IMR-90 (cell line): ENCODE results near the gene RMND5B. TPM values are rescaled to one million over a fixed set of nuclear protein-coding genes. Genes with fewer than 3 reads are reported as not detected.

ENCODE experiments used
- ATAC-seq: fragments of 200-7000 bp; cut with Tn5 transposase; 2 replicates; pipeline ENCODE4 v1.9.1; 2020; ENCODE audit warnings: low read depth, mild to moderate bottlenecking, moderate library complexity
- BruUV-seq: library from RNA; stranded (reverse); fragments of 400-500 nt; replicated peaks from 2 replicates; lab custom pipeline; 2021; lab: Mats Ljungman, UMichigan
- CTCF ChIA-PET: fragments of 300-600 bp; formaldehyde crosslinking; extraction: SDS; loops from one replicate; lab custom pipeline; 2021; ENCODE audit warnings: antibody characterized with exemption; lab: Yijun Ruan, JAX
- POLR2A ChIA-PET: fragments of 300-600 bp; sonication (Branson Sonifier 250); formaldehyde crosslinking; loops from one replicate; lab custom pipeline; 2022; ENCODE audit warnings: antibody characterized with exemption; ENCODE audit not compliant: unreplicated experiment; lab: Charles Lee
- DNase-seq: peaks from one replicate; pipeline ENCODE4 v3.0.0; 2013
- H2AFZ ChIP-seq: replicated peaks from 2 replicates; pipeline ENCODE3; 2013; ENCODE audit warnings: low read length, mild to moderate bottlenecking; ENCODE audit not compliant: poor library complexity
- H2AK5ac ChIP-seq: 2 replicates; pipeline ENCODE4 v1.6.1; 2013; ENCODE audit warnings: low read depth, low read length, inconsistent platforms
- H2AK9ac ChIP-seq: replicated peaks from 2 replicates; pipeline ENCODE3; 2013; ENCODE audit warnings: mild to moderate bottlenecking, low read depth, low read length, moderate library complexity; ENCODE audit not compliant: poor library complexity
- H2BK120ac ChIP-seq: 2 replicates; pipeline ENCODE4 v1.6.1; 2013; ENCODE audit warnings: low read depth, low read length, inconsistent platforms
- H2BK15ac ChIP-seq: 3 replicates; pipeline ENCODE4 v1.6.1; 2013; ENCODE audit warnings: low read depth, low read length, inconsistent platforms
- H2BK20ac ChIP-seq: 2 replicates; pipeline ENCODE4 v1.6.1; 2013; ENCODE audit warnings: low read depth, mild to moderate bottlenecking, inconsistent platforms, low read length, moderate library complexity
- H2BK5ac ChIP-seq: 2 replicates; pipeline ENCODE4 v1.6.1; 2013; ENCODE audit warnings: mild to moderate bottlenecking, low read depth, low read length, inconsistent platforms; ENCODE audit not compliant: poor library complexity, severe bottlenecking
- H3K14ac ChIP-seq: replicated peaks from 2 replicates; pipeline ENCODE4 v1.6.1; 2013; ENCODE audit warnings: low read depth, low read length, inconsistent platforms
- H3K18ac ChIP-seq: 2 replicates; pipeline ENCODE4 v1.6.1; 2013; ENCODE audit warnings: low read depth, low read length, control low read depth
- H3K23ac ChIP-seq: 2 replicates; pipeline ENCODE4 v1.6.1; 2013; ENCODE audit warnings: low read depth, low read length, inconsistent platforms
- H3K27ac ChIP-seq: 2 replicates; pipeline ENCODE4 v1.5.1; 2013; ENCODE audit warnings: mild to moderate bottlenecking, control low read depth, low read length; ENCODE audit not compliant: insufficient read depth
- H3K27me3 ChIP-seq: 2 replicates; pipeline ENCODE4 v1.6.1; 2013; ENCODE audit warnings: low read length; ENCODE audit not compliant: control insufficient read depth, insufficient read depth
- H3K36me3 ChIP-seq: 2 replicates; pipeline ENCODE4 v1.6.1; 2013; ENCODE audit warnings: low read length, mixed read lengths; ENCODE audit not compliant: control insufficient read depth, insufficient read depth
- H3K4ac ChIP-seq: 2 replicates; pipeline ENCODE4 v1.6.1; 2013; ENCODE audit warnings: low read depth, low read length, inconsistent platforms
- H3K4me1 ChIP-seq: 2 replicates; pipeline ENCODE4 v1.6.1; 2013; ENCODE audit warnings: low read length, mixed read lengths; ENCODE audit not compliant: control insufficient read depth, insufficient read depth
- H3K4me2 ChIP-seq: 2 replicates; pipeline ENCODE4 v1.6.1; 2013; ENCODE audit warnings: low read depth, mild to moderate bottlenecking, control low read depth, low read length, moderate library complexity
- H3K4me3 ChIP-seq: 2 replicates; pipeline ENCODE4 v1.5.1; 2013; ENCODE audit warnings: low read depth, mild to moderate bottlenecking, control low read depth, low read length, moderate library complexity; ENCODE audit not compliant: insufficient read depth
- H3K56ac ChIP-seq: 2 replicates; pipeline ENCODE4 v1.6.1; 2013; ENCODE audit warnings: low read length, inconsistent platforms; ENCODE audit not compliant: insufficient read depth; ENCODE audit errors: extremely low read depth
- H3K79me1 ChIP-seq, 2 experiments: 2 replicates each; pipeline ENCODE4 v1.6.1; 2013; ENCODE audit warnings: low read length in 2 of 2, inconsistent platforms in 1 of 2, low read depth in 1 of 2
- H3K9ac ChIP-seq: 2 replicates; pipeline ENCODE4 v1.6.1; 2013; ENCODE audit warnings: low read depth, low read length, control low read depth
- H3K9me1 ChIP-seq: 2 replicates; pipeline ENCODE4 v1.6.1; 2013; ENCODE audit warnings: low read length, inconsistent platforms; ENCODE audit not compliant: insufficient read depth
- H3K9me3 ChIP-seq: 2 replicates; pipeline ENCODE4 v1.6.1; 2013; ENCODE audit warnings: low read length; ENCODE audit not compliant: control insufficient read depth, insufficient read depth
- H4K20me1 ChIP-seq: 2 replicates; pipeline ENCODE4 v1.6.1; 2013; ENCODE audit warnings: low read length, inconsistent platforms; ENCODE audit not compliant: insufficient read depth
- H4K5ac ChIP-seq: 2 replicates; pipeline ENCODE4 v1.6.1; 2013; ENCODE audit warnings: mild to moderate bottlenecking, low read depth, low read length, control low read depth
- H4K8ac ChIP-seq, 2 experiments: 2 replicates each; pipeline ENCODE4 v1.6.1; 2013; ENCODE audit warnings: low read depth in 2 of 2, low read length in 2 of 2, control low read depth in 1 of 2, inconsistent platforms in 1 of 2
- H4K91ac ChIP-seq: 2 replicates; pipeline ENCODE4 v1.6.1; 2013; ENCODE audit warnings: low read depth, low read length, inconsistent platforms; ENCODE audit not compliant: insufficient read depth
- CEBPB ChIP-seq: IDR thresholded peaks from 2 replicates; pipeline ENCODE4 v1.6.1; 2012; ENCODE audit warnings: low read depth, low read length, improper control_type of control experiment
- CHD1 ChIP-seq: IDR thresholded peaks from 2 replicates; pipeline ENCODE4 v1.6.1; 2012; ENCODE audit warnings: low read depth, low read length, improper control_type of control experiment
- FOS ChIP-seq: fragments of 150-350 bp; IDR thresholded peaks from 2 replicates; pipeline ENCODE4 v1.6.1; 2016; ENCODE audit warnings: low read depth, low read length
- MAZ ChIP-seq: IDR thresholded peaks from 2 replicates; pipeline ENCODE4 v1.6.1; 2012; ENCODE audit warnings: low read depth, mild to moderate bottlenecking, low read length, improper control_type of control experiment, moderate library complexity, borderline replicate concordance
- MXI1 ChIP-seq: IDR thresholded peaks from 2 replicates; pipeline ENCODE4 v1.6.1; 2012; ENCODE audit warnings: low read depth, mild to moderate bottlenecking, low read length, moderate library complexity, borderline replicate concordance
- NFE2L2 ChIP-seq: fragments of 150-350 bp; IDR thresholded peaks from 2 replicates; pipeline ENCODE4 v1.6.1; 2016; ENCODE audit warnings: low read depth, mild to moderate bottlenecking, low read length
- POLR2A ChIP-seq: IDR thresholded peaks from 2 replicates; pipeline ENCODE4 v1.6.1; 2012; ENCODE audit warnings: mild to moderate bottlenecking, low read depth, low read length
- RAD21 ChIP-seq: IDR thresholded peaks from 2 replicates; pipeline ENCODE4 v1.6.1; 2012; ENCODE audit warnings: low read length, improper control_type of control experiment
- RCOR1 ChIP-seq: IDR thresholded peaks from 2 replicates; pipeline ENCODE4 v1.6.1; 2012; ENCODE audit warnings: mild to moderate bottlenecking, low read length, improper control_type of control experiment; ENCODE audit not compliant: insufficient replicate concordance
- RFX5 ChIP-seq: IDR thresholded peaks from 2 replicates; pipeline ENCODE4 v1.8.0; 2012; ENCODE audit warnings: low read depth, mild to moderate bottlenecking, low read length, moderate library complexity
- SMC3 ChIP-seq: fragments of 150-350 bp; IDR thresholded peaks from 2 replicates; pipeline ENCODE4 v1.6.1; 2016; ENCODE audit warnings: low read depth, mild to moderate bottlenecking, antibody characterized with exemption, low read length, moderate library complexity
- WGBS, 2 experiments: methylation state at CpG; one replicate each; pipeline versions ENCODE4 v1.1.5 to v1.1.7; 2013; ENCODE audit warnings: missing lambda C conversion rate in 2 of 2; ENCODE audit not compliant: insufficient read length in 1 of 2; ENCODE audit errors: extremely low coverage in 2 of 2; 5-methylcytosine and 5-hydroxymethylcytosine counted together
- dilution Hi-C: fragments of 300-500 bp; cut with HindIII; formaldehyde crosslinking; loops from one replicate; pipeline ENCODE4 v1.14.3; 2018; ENCODE audit warnings: low sequenced_read_pairs; ENCODE audit not compliant: unreplicated experiment
- in situ Hi-C: fragments of 300-500 bp; cut with MboI; formaldehyde crosslinking; loops from 3 replicates; pipeline ENCODE4 v1.14.3; 2019; ENCODE audit warnings: low sequenced_read_pairs, inconsistent platforms, mixed read lengths
- intact Hi-C: fragments of 100-400 bp; cut with micrococcal nuclease; formaldehyde crosslinking; loops from 2 replicates; pipeline ENCODE4 v1.10.0; 2022
- polyA plus RNA-seq, 3 experiments: library from polyadenylated mRNA; depleted of rRNA; stranded (reverse); fragments of >200 nt; gene quantifications; 2 replicates each; pipeline ENCODE4 v1.2.3, GENCODE V29; 2012; ENCODE audit warnings: low replicate concordance in 1 of 3
- total RNA-seq: library from RNA; depleted of rRNA; stranded (reverse); fragments of >200 nt; gene quantifications from 2 replicates; pipeline ENCODE4 v1.2.3, GENCODE V29; 2012
- TF ChIP-seq, protein P1 (sequence below): conservative IDR thresholded peaks from 2 replicates; pipeline ENCODE4 v1.5.1; 2012; ENCODE audit warnings: mild to moderate bottlenecking, low read depth, low read length, improper control_type of control experiment
- TF ChIP-seq, protein P2 (sequence below): fragments of 150-350 bp; IDR thresholded peaks from 2 replicates; pipeline ENCODE4 v1.6.1; 2017; ENCODE audit warnings: mild to moderate bottlenecking, antibody characterized with exemption, low read length, low read depth

Gene RMND5B
- total and polyA plus RNA-seq, 2 of the 4 experiments (the other 2 are of a cell fraction): 14.0 to 19.5 TPM

- dilution Hi-C loops (no loop called here), intact Hi-C loops (no loop called here), in situ Hi-C loops (no loop called here)
- H2BK120ac ChIP-seq: no peak overlapping the region
- H3K4ac ChIP-seq: no peak overlapping the region
- peaks cover 2% of the 10 kb centered on the region; the same call in 1 of the 2 replicates for H3K27me3 ChIP-seq
- H4K91ac ChIP-seq: no peak overlapping the region
- no peak overlapping the region for H3K23ac ChIP-seq
- no peak overlapping the region for H3K9ac ChIP-seq
- POLR2A ChIA-PET: no interaction called here
- H3K14ac ChIP-seq: no peak overlapping the region
- H3K9me1 ChIP-seq: no peaks in the 10 kb centered on the region
- BruUV-seq: no TSS peak
- no peak overlapping the region for H3K4me3 ChIP-seq
- H2AFZ ChIP-seq: no peak overlapping the region
- no CpG with 5 or more reads among the region's 8 CpGs for WGBS, 2 experiments
- CTCF ChIA-PET: no interaction called here
- DNase-seq: no peak
- ATAC-seq: no peak
- H2BK20ac ChIP-seq: no peak overlapping the region
- no peak overlapping the region for H3K18ac ChIP-seq
- no peaks in the 10 kb centered on the region for H3K4me1 ChIP-seq
- no peak overlapping the region for H4K5ac ChIP-seq
- peaks cover 3% of the 10 kb centered on the region; the same call in 1 of the 2 replicates for H3K9me3 ChIP-seq
- no peak for TF ChIP-seq CEBPB
- no peak for TF ChIP-seq CHD1
- no peak for TF ChIP-seq RFX5
- no peak for TF ChIP-seq RAD21
- no peak for TF ChIP-seq RCOR1
- no peak for TF ChIP-seq MAZ
- TF ChIP-seq, protein P1, sequence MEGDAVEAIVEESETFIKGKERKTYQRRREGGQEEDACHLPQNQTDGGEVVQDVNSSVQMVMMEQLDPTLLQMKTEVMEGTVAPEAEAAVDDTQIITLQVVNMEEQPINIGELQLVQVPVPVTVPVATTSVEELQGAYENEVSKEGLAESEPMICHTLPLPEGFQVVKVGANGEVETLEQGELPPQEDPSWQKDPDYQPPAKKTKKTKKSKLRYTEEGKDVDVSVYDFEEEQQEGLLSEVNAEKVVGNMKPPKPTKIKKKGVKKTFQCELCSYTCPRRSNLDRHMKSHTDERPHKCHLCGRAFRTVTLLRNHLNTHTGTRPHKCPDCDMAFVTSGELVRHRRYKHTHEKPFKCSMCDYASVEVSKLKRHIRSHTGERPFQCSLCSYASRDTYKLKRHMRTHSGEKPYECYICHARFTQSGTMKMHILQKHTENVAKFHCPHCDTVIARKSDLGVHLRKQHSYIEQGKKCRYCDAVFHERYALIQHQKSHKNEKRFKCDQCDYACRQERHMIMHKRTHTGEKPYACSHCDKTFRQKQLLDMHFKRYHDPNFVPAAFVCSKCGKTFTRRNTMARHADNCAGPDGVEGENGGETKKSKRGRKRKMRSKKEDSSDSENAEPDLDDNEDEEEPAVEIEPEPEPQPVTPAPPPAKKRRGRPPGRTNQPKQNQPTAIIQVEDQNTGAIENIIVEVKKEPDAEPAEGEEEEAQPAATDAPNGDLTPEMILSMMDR: no peak
- TF ChIP-seq SMC3: no peak
- no peak for TF ChIP-seq FOS
- TF ChIP-seq MXI1: no peak
- TF ChIP-seq POLR2A: no peak
- TF ChIP-seq, protein P2, sequence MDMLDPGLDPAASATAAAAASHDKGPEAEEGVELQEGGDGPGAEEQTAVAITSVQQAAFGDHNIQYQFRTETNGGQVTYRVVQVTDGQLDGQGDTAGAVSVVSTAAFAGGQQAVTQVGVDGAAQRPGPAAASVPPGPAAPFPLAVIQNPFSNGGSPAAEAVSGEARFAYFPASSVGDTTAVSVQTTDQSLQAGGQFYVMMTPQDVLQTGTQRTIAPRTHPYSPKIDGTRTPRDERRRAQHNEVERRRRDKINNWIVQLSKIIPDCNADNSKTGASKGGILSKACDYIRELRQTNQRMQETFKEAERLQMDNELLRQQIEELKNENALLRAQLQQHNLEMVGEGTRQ: no peak
- TF ChIP-seq NFE2L2: no peak
- H3K4me2 ChIP-seq: no peak overlapping the region
- no peaks in the 10 kb centered on the region for H3K36me3 ChIP-seq
- no peaks in the 10 kb centered on the region for H4K20me1 ChIP-seq
- no peak overlapping the region for H2AK5ac ChIP-seq
- no peak overlapping the region for H3K27ac ChIP-seq
- no peak overlapping the region for H3K56ac ChIP-seq
- no peak overlapping the region for H2AK9ac ChIP-seq
- no peak overlapping the region for H4K8ac ChIP-seq
- H3K79me1 ChIP-seq: no peaks in the 10 kb centered on the region
- no peak overlapping the region for H2BK15ac ChIP-seq
- no peak overlapping the region for H2BK5ac ChIP-seq
Observed at GRCh38 chr5:178177569-178177968, 46.8 kb downstream of the RMND5B start.
